HEK293 (cell line): ENCODE measurements around the gene SAMD11.

ENCODE experiments used
- GFI1B ChIP-seq: fragments of 450-650 bp; formaldehyde crosslinking; IDR thresholded peaks from 2 replicates; pipeline ENCODE4 v1.5.1; 2016; ENCODE audit warnings: missing biosample characterization, missing genetic modification characterization
- GLI4 ChIP-seq: fragments of 450-650 bp; formaldehyde crosslinking; IDR thresholded peaks from 2 replicates; pipeline ENCODE4 v1.5.1; 2016; ENCODE audit warnings: missing biosample characterization, missing genetic modification characterization
- HIC1 ChIP-seq: fragments of 450-650 bp; formaldehyde crosslinking; IDR thresholded peaks from 2 replicates; pipeline ENCODE4 v1.5.1; 2016; ENCODE audit warnings: missing biosample characterization, missing genetic modification characterization
- KLF7 ChIP-seq: fragments of 450-650 bp; formaldehyde crosslinking; IDR thresholded peaks from 2 replicates; pipeline ENCODE4 v1.5.1; 2016; ENCODE audit warnings: missing biosample characterization, missing genetic modification characterization, borderline replicate concordance
- OVOL3 ChIP-seq: fragments of 450-650 bp; formaldehyde crosslinking; IDR thresholded peaks from 2 replicates; pipeline ENCODE4 v1.5.1; 2016; ENCODE audit warnings: missing biosample characterization, missing genetic modification characterization
- PRDM1 ChIP-seq: fragments of 450-650 bp; formaldehyde crosslinking; IDR thresholded peaks from 2 replicates; pipeline ENCODE4; 2016; ENCODE audit warnings: missing biosample characterization, missing genetic modification characterization
- SCRT2 ChIP-seq: fragments of 450-650 bp; formaldehyde crosslinking; IDR thresholded peaks from 2 replicates; pipeline ENCODE4 v1.5.1; 2016; ENCODE audit warnings: missing biosample characterization, missing genetic modification characterization
- TRIM28 ChIP-seq: IDR thresholded peaks from 2 replicates; pipeline ENCODE4 v1.6.1; 2011; ENCODE audit warnings: low read length, control low read depth, borderline replicate concordance
- ZBTB1 ChIP-seq: fragments of 450-650 bp; formaldehyde crosslinking; IDR thresholded peaks from 2 replicates; pipeline ENCODE4 v1.5.1; 2016; ENCODE audit warnings: missing biosample characterization, missing genetic modification characterization
- ZBTB17 ChIP-seq: fragments of 450-650 bp; formaldehyde crosslinking; IDR thresholded peaks from 2 replicates; pipeline ENCODE4 v1.5.1; 2016; ENCODE audit warnings: missing biosample characterization, missing genetic modification characterization
- ZFP69B ChIP-seq: fragments of 450-650 bp; formaldehyde crosslinking; IDR thresholded peaks from 2 replicates; pipeline ENCODE4 v1.5.1; 2016; ENCODE audit warnings: missing biosample characterization, missing genetic modification characterization
- ZNF10 ChIP-seq: fragments of 450-650 bp; formaldehyde crosslinking; IDR thresholded peaks from 2 replicates; pipeline ENCODE4 v1.5.1; 2017; ENCODE audit warnings: missing biosample characterization, missing genetic modification characterization
- ZNF133 ChIP-seq: fragments of 450-650 bp; formaldehyde crosslinking; IDR thresholded peaks from 2 replicates; pipeline ENCODE4 v1.5.1; 2016; ENCODE audit warnings: missing biosample characterization, missing genetic modification characterization
- ZNF138 ChIP-seq: fragments of 450-650 bp; formaldehyde crosslinking; IDR thresholded peaks from 2 replicates; pipeline ENCODE4 v1.5.1; 2016; ENCODE audit warnings: missing biosample characterization, missing genetic modification characterization, borderline replicate concordance
- ZNF2 ChIP-seq: fragments of 450-650 bp; formaldehyde crosslinking; IDR thresholded peaks from 2 replicates; pipeline ENCODE4 v1.5.1; 2016; ENCODE audit warnings: missing biosample characterization, missing genetic modification characterization
- ZNF211 ChIP-seq: fragments of 450-650 bp; formaldehyde crosslinking; IDR thresholded peaks from 2 replicates; pipeline ENCODE4 v1.5.1; 2016; ENCODE audit warnings: low read depth, missing biosample characterization, missing genetic modification characterization
- ZNF221 ChIP-seq: fragments of 450-650 bp; formaldehyde crosslinking; IDR thresholded peaks from 2 replicates; pipeline ENCODE4 v1.5.1; 2017; ENCODE audit warnings: missing biosample characterization, missing genetic modification characterization, borderline replicate concordance
- ZNF239 ChIP-seq: fragments of 450-650 bp; formaldehyde crosslinking; IDR thresholded peaks from 2 replicates; pipeline ENCODE4 v1.5.1; 2016; ENCODE audit warnings: missing biosample characterization, missing genetic modification characterization
- ZNF266 ChIP-seq: fragments of 450-650 bp; formaldehyde crosslinking; IDR thresholded peaks from 2 replicates; pipeline ENCODE4 v1.5.1; 2016; ENCODE audit warnings: missing biosample characterization, missing genetic modification characterization, low read depth
- ZNF280C ChIP-seq: fragments of 450-650 bp; formaldehyde crosslinking; IDR thresholded peaks from 2 replicates; pipeline ENCODE4 v1.5.1; 2016; ENCODE audit warnings: missing biosample characterization, missing genetic modification characterization
- ZNF341 ChIP-seq: fragments of 450-650 bp; formaldehyde crosslinking; IDR thresholded peaks from 2 replicates; pipeline ENCODE4; 2016; ENCODE audit warnings: low read depth, missing biosample characterization, missing genetic modification characterization
- ZNF394 ChIP-seq: fragments of 450-650 bp; formaldehyde crosslinking; IDR thresholded peaks from 2 replicates; pipeline ENCODE4 v1.5.1; 2016; ENCODE audit warnings: missing biosample characterization, missing genetic modification characterization, mild to moderate bottlenecking, moderate library complexity, borderline replicate concordance
- ZNF423 ChIP-seq: fragments of 450-650 bp; formaldehyde crosslinking; IDR thresholded peaks from 2 replicates; pipeline ENCODE4 v1.5.1; 2016; ENCODE audit warnings: missing biosample characterization, missing genetic modification characterization
- ZNF513 ChIP-seq: fragments of 450-650 bp; IDR thresholded peaks from 2 replicates; pipeline ENCODE4 v1.5.1; 2018; ENCODE audit warnings: missing biosample characterization, missing genetic modification characterization
- ZNF530 ChIP-seq: fragments of 450-650 bp; formaldehyde crosslinking; IDR thresholded peaks from 2 replicates; pipeline ENCODE4 v1.5.1; 2016; ENCODE audit warnings: low read depth, missing biosample characterization, missing genetic modification characterization
- ZNF558 ChIP-seq: fragments of 450-650 bp; formaldehyde crosslinking; IDR thresholded peaks from 2 replicates; pipeline ENCODE4 v1.5.1; 2016; ENCODE audit warnings: missing biosample characterization, missing genetic modification characterization
- ZNF571 ChIP-seq: fragments of 450-650 bp; formaldehyde crosslinking; IDR thresholded peaks from 2 replicates; pipeline ENCODE4 v1.5.0; 2017; ENCODE audit warnings: missing biosample characterization, missing genetic modification characterization
- ZNF623 ChIP-seq: fragments of 450-650 bp; formaldehyde crosslinking; IDR thresholded peaks from 2 replicates; pipeline ENCODE4 v1.5.1; 2016; ENCODE audit warnings: missing biosample characterization, missing genetic modification characterization
- ZNF704 ChIP-seq: fragments of 450-650 bp; formaldehyde crosslinking; IDR thresholded peaks from 2 replicates; pipeline ENCODE4 v1.5.1; 2016; ENCODE audit warnings: missing biosample characterization, missing genetic modification characterization
- ZNF777 ChIP-seq: fragments of 450-650 bp; formaldehyde crosslinking; IDR thresholded peaks from 2 replicates; pipeline ENCODE4 v1.5.1; 2017; ENCODE audit warnings: missing biosample characterization, missing genetic modification characterization, borderline replicate concordance
- ZNF791 ChIP-seq: fragments of 450-650 bp; formaldehyde crosslinking; IDR thresholded peaks from 2 replicates; pipeline ENCODE4 v1.5.1; 2016; ENCODE audit warnings: missing biosample characterization, missing genetic modification characterization
- ZNF837 ChIP-seq: fragments of 450-650 bp; formaldehyde crosslinking; IDR thresholded peaks from 2 replicates; pipeline ENCODE4 v1.5.1; 2016; ENCODE audit warnings: missing biosample characterization, missing genetic modification characterization
- ZSCAN16 ChIP-seq: fragments of 450-650 bp; formaldehyde crosslinking; IDR thresholded peaks from 2 replicates; pipeline ENCODE4 v1.5.1; 2016; ENCODE audit warnings: missing biosample characterization, missing genetic modification characterization

SAMD11 gene

GRCh38 chr1:923131-923990 lies at the start of gene SAMD11 (continued):
- TF ChIP-seq ZNF211: no peak
- no peak for TF ChIP-seq ZNF704 (tag by site-specific recombination)
- no peak for TF ChIP-seq ZFP69B (tag by site-specific recombination)
- TF ChIP-seq PRDM1 (tag by site-specific recombination): no peak
- peak; percentile 69; the same call in 1 of the 2 replicates for TF ChIP-seq ZNF837 (tag by site-specific recombination)
- no peak; the same call in 1 of the 2 replicates for TF ChIP-seq GLI4 (tag by site-specific recombination)
- TF ChIP-seq ZNF530 (tag by site-specific recombination): no peak
- TF ChIP-seq ZNF623 (tag by site-specific recombination): no peak
- TF ChIP-seq ZNF777 (tag by site-specific recombination): no peak
- TF ChIP-seq ZBTB1 (tag by site-specific recombination): no peak
- 0 out of 2 replicates have a peak, but pooled peaks have one; percentile 45 for TF ChIP-seq ZSCAN16
- no peak for TF ChIP-seq ZNF239 (tag by site-specific recombination)
- no peak for TF ChIP-seq ZNF10 (tag by site-specific recombination)
- TF ChIP-seq ZNF138 (tag by site-specific recombination): no peak
- TF ChIP-seq OVOL3 (tag by site-specific recombination): no peak
- TF ChIP-seq ZBTB17 (tag by site-specific recombination): peak; percentile 79
- TF ChIP-seq ZNF513 (tag by site-specific recombination): no peak
- no peak for TF ChIP-seq ZNF280C (tag by site-specific recombination)
- no peak for TF ChIP-seq ZNF423 (tag by site-specific recombination)
- TF ChIP-seq ZNF571 (tag by site-specific recombination): no peak
- no peak for TF ChIP-seq ZNF791 (tag by site-specific recombination)
- no peak for TF ChIP-seq ZNF133 (tag by site-specific recombination)
- no peak for TF ChIP-seq SCRT2 (tag by site-specific recombination)
- TF ChIP-seq ZNF394 (tag by site-specific recombination): no peak
- TF ChIP-seq GFI1B (tag by site-specific recombination): no peak
- TF ChIP-seq ZNF341: peak; percentile 15; the same call in 1 of the 2 replicates
- no peak for TF ChIP-seq KLF7
- TF ChIP-seq HIC1 (tag by site-specific recombination): no peak; the same call in 1 of the 2 replicates
- peak; percentile 43; the same call in 1 of the 2 replicates for TF ChIP-seq ZNF2 (tag by site-specific recombination)
- no peak for TF ChIP-seq ZNF558 (tag by site-specific recombination)
- TF ChIP-seq ZNF221 (tag by site-specific recombination): no peak
- no peak for TF ChIP-seq ZNF266 (tag by site-specific recombination)
- TF ChIP-seq TRIM28: no peak
